NT2/D1 (cell line): ENCODE results near the gene CREBL2.

Source experiments
- SUZ12 ChIP-seq: IDR thresholded peaks from 2 replicates; pipeline ENCODE4 v1.6.1; 2011; ENCODE audit not compliant: insufficient read length, insufficient read depth; ENCODE audit errors: extremely low read depth
- YY1 ChIP-seq: IDR thresholded peaks from 2 replicates; pipeline ENCODE4 v1.6.1; 2011; ENCODE audit not compliant: insufficient read length, insufficient read depth
- ZNF274 ChIP-seq: IDR thresholded peaks from 2 replicates; pipeline ENCODE4 v1.6.1; 2011; ENCODE audit warnings: mild to moderate bottlenecking, low read depth, low read length

- no peak for TF ChIP-seq ZNF274
- TF ChIP-seq SUZ12: no peak
- no peak for TF ChIP-seq YY1
Observed at GRCh38 chr12:12583510-12584178, 28.0 kb upstream of the CREBL2 start.
